SH-SY5Y (cell line): ENCODE data around the gene FCHSD2.
A peak's percentile ranks its signal among the peaks of the same experiment; 100 is the strongest.

ENCODE experiments used
- GATA2 ChIP-seq: IDR thresholded peaks from 2 replicates; pipeline ENCODE4 v1.6.1; 2011; ENCODE audit warnings: mild to moderate bottlenecking, low read depth, low read length
- GATA3 ChIP-seq: IDR thresholded peaks from 2 replicates; pipeline ENCODE4 v1.6.1; 2011; ENCODE audit warnings: low read depth, mild to moderate bottlenecking, low read length, moderate library complexity

GRCh38 chr11:73029403-73029802, 112.7 kb downstream of the FCHSD2 start:
- TF ChIP-seq GATA2 (peak; percentile 96), GATA3 (peak; percentile 86)
